ENCODE results near the gene SASH3.

The SASH3 gene

GRCh38 chrX:129761596-129761995 lies 18.2 kb upstream of the SASH3 start:
- ChIA-PET CTCF (no interaction called here), POLR2A (no interaction called here)
- TF ChIP-seq ARNT (IDR thresholded peaks at IDR 0.05) (no peak), NFRKB (IDR thresholded peaks at IDR 0.05) (no peak), L3MBTL2 (conservative IDR thresholded peaks at IDR 0.05) (no peak), ELF4 (IDR thresholded peaks at IDR 0.05) (no peak), LEF1 (IDR thresholded peaks at IDR 0.05; ENCODE audit: borderline replicate concordance) (no peak), FOXK2 (IDR thresholded peaks at IDR 0.05) (no peak), BHLHE40 (IDR thresholded peaks at IDR 0.05; ENCODE audit: borderline replicate concordance) (no peak), ZNF384 (IDR thresholded peaks at IDR 0.05) (no peak), PKNOX1 (IDR thresholded peaks at IDR 0.05) (no peak), HDGF (IDR thresholded peaks at IDR 0.05; ENCODE audit: borderline replicate concordance) (no peak), SUZ12 (IDR thresholded peaks at IDR 0.05) (no peak), FOXM1 (IDR thresholded peaks at IDR 0.05; ENCODE audit: borderline replicate concordance) (no peak), SP1 (IDR thresholded peaks at IDR 0.05) (no peak), FOXA1 (IDR thresholded peaks at IDR 0.05) (no peak), TARDBP (IDR thresholded peaks at IDR 0.05) (no peak), CTBP1 (IDR thresholded peaks at IDR 0.05; ENCODE audit: borderline replicate concordance) (no peak)
- DNase-seq (ENCODE audit: extremely low spot score) = no peak

GRCh38 chrX:129762448-129762847 lies 17.3 kb upstream of the SASH3 start:
- POLR2A ChIA-PET = no interaction called here
- CTCF ChIA-PET = interaction anchor here (0.8 kb wide), 1 partner anchor 60 kb away, joined by 3 read pairs; no protein-coding TSS in a partner anchor

GRCh38 chrX:129763666-129764065 lies 16.1 kb upstream of the SASH3 start:
- POLR2A ChIA-PET = no interaction called here
- TF ChIP-seq FOXA1 (IDR thresholded peaks at IDR 0.05) (no peak), ARNT (IDR thresholded peaks at IDR 0.05) (no peak), NFRKB (IDR thresholded peaks at IDR 0.05) (no peak), TARDBP (IDR thresholded peaks at IDR 0.05) (no peak), PKNOX1 (IDR thresholded peaks at IDR 0.05) (no peak), FOXM1 (IDR thresholded peaks at IDR 0.05; ENCODE audit: borderline replicate concordance) (no peak), CTBP1 (IDR thresholded peaks at IDR 0.05; ENCODE audit: borderline replicate concordance) (no peak), FOXK2 (IDR thresholded peaks at IDR 0.05) (no peak), ZNF384 (IDR thresholded peaks at IDR 0.05) (no peak)
- CTCF ChIA-PET = interaction anchor here (1.5 kb wide), 1 partner anchor 11 kb away, joined by 4 read pairs; no protein-coding TSS in a partner anchor
- DNase-seq (ENCODE audit: extremely low spot score) = no peak

More at GRCh38 chrX:129762448-129762847, 17.3 kb upstream of the SASH3 start:
- DNase-seq (ENCODE audit: extremely low spot score) = no peak
- no peak for TF ChIP-seq ARNT (IDR thresholded peaks at IDR 0.05)
- no peak for TF ChIP-seq L3MBTL2 (conservative IDR thresholded peaks at IDR 0.05)
- no peak for TF ChIP-seq FOXK2 (IDR thresholded peaks at IDR 0.05)

GRCh38 chrX:129768186-129768585 lies 11.6 kb upstream of the SASH3 start:
- TF ChIP-seq ZNF384 (IDR thresholded peaks at IDR 0.05) (no peak), L3MBTL2 (conservative IDR thresholded peaks at IDR 0.05) (no peak), PKNOX1 (IDR thresholded peaks at IDR 0.05) (no peak), NFRKB (IDR thresholded peaks at IDR 0.05) (no peak), HDGF (IDR thresholded peaks at IDR 0.05; ENCODE audit: borderline replicate concordance) (no peak), FOXK2 (IDR thresholded peaks at IDR 0.05) (no peak), SUZ12 (IDR thresholded peaks at IDR 0.05) (no peak), BHLHE40 (IDR thresholded peaks at IDR 0.05; ENCODE audit: borderline replicate concordance) (no peak), FOXM1 (IDR thresholded peaks at IDR 0.05; ENCODE audit: borderline replicate concordance) (no peak), ELF4 (IDR thresholded peaks at IDR 0.05) (no peak), SP1 (IDR thresholded peaks at IDR 0.05) (no peak), LEF1 (IDR thresholded peaks at IDR 0.05; ENCODE audit: borderline replicate concordance) (no peak), TARDBP (IDR thresholded peaks at IDR 0.05) (no peak), ARNT (IDR thresholded peaks at IDR 0.05) (no peak), CTBP1 (IDR thresholded peaks at IDR 0.05; ENCODE audit: borderline replicate concordance) (no peak), FOXA1 (IDR thresholded peaks at IDR 0.05) (no peak)
- ChIA-PET CTCF (no interaction called here), POLR2A (no interaction called here)
- DNase-seq (ENCODE audit: extremely low spot score) = no peak

DNA sequence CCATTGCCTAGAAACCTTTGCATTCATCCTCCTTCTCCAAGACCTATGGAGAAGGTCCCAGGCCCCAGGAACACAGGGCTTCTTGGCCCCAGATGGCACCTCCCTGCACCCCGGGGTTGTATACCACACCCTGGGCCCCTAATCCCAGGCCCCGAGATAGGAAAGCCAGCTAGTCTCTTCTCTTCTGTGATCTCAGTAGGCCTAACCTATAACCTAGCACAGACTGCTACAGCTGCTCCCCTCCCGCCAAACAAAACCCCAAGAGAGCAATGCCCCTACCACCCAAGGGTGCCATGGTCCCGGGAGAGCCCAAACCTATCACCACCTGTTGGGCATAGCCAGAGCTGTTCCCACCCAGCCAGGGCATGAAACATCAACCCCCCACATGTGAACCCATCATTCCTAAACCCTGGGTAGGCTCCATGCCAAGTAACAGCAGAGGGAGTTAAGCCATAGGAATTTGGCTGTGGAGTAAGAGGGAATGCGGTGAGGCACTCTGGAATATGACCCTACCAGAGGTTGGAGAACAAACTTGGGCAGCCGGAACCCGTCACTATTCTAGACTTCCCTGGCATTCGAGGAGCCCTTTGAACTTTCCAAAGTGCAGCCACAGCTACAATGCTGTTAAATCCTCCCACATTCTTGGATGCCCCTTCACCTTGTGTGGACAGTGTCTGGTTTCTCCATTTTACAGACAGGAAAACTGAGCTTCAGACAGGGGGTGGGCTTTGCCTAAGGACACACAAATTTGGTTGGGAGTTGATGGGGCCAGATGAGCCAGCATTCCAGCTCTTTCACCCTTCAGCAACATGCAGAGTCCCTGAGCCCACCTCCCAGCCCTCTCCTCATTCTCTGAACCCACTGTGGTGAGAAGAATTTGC lies 10.9 kb upstream of the SASH3 start:
- TF ChIP-seq FOXA1 (IDR thresholded peaks at IDR 0.05) (no peak), LEF1 (IDR thresholded peaks at IDR 0.05; ENCODE audit: borderline replicate concordance) (no peak), SP1 (IDR thresholded peaks at IDR 0.05) (no peak), SUZ12 (IDR thresholded peaks at IDR 0.05) (no peak), ARNT (IDR thresholded peaks at IDR 0.05) (no peak), L3MBTL2 (conservative IDR thresholded peaks at IDR 0.05) (no peak), BHLHE40 (IDR thresholded peaks at IDR 0.05; ENCODE audit: borderline replicate concordance) (no peak), PKNOX1 (IDR thresholded peaks at IDR 0.05) (no peak), HDGF (IDR thresholded peaks at IDR 0.05; ENCODE audit: borderline replicate concordance) (no peak), CTBP1 (IDR thresholded peaks at IDR 0.05; ENCODE audit: borderline replicate concordance) (no peak), FOXM1 (IDR thresholded peaks at IDR 0.05; ENCODE audit: borderline replicate concordance) (no peak), ZNF384 (IDR thresholded peaks at IDR 0.05) (no peak), ELF4 (IDR thresholded peaks at IDR 0.05) (no peak), TARDBP (IDR thresholded peaks at IDR 0.05) (no peak), NFRKB (IDR thresholded peaks at IDR 0.05) (no peak), FOXK2 (IDR thresholded peaks at IDR 0.05) (no peak)
- ChIA-PET POLR2A (no interaction called here), CTCF (no interaction called here)
- DNase-seq (ENCODE audit: extremely low spot score) = no peak
